ENCODE results near the gene CPB1. TPM values are rescaled to one million over a fixed set of nuclear protein-coding genes. Genes with fewer than 3 reads are reported as not detected.

CPB1 gene
- total RNA-seq, 2 experiments from 2014 or later, result not detected

GRCh38 chr3:148889828-148890227, 62.2 kb downstream of the CPB1 start:
- no peaks in the 10 kb centered on the region for H3K36me3 Mint-ChIP-seq (ENCODE audit: low read depth)
- ATAC-seq, result no peak
- no peak for DNase-seq
- no peaks in the 10 kb centered on the region for H3K9me3 Mint-ChIP-seq (ENCODE audit: low read depth)
- ChIA-PET POLR2A (no interaction called here), CTCF (interaction anchor here (1.1 kb wide), 1 partner anchor 54 kb away, joined by 3 read pairs; no protein-coding TSS in a partner anchor)
- intact Hi-C loops (cut with DNase I, micrococcal nuclease), result no loop called here
- H3K27me3 Mint-ChIP-seq, result peaks cover 13% of the 10 kb centered on the region
- no peak overlapping the region for H3K27ac Mint-ChIP-seq
- H3K4me1 Mint-ChIP-seq, result no peaks in the 10 kb centered on the region
- no peak overlapping the region for H3K4me3 Mint-ChIP-seq

GRCh38 chr3:148896062-148896461, 68.5 kb downstream of the CPB1 start:
- H3K27me3 Mint-ChIP-seq, result peaks cover 9% of the 10 kb centered on the region
- H3K4me3 Mint-ChIP-seq, result no peak overlapping the region
- intact Hi-C loops (cut with DNase I, micrococcal nuclease), result no loop called here
- no peaks in the 10 kb centered on the region for H3K36me3 Mint-ChIP-seq (ENCODE audit: low read depth)
- H3K4me1 Mint-ChIP-seq, result no peaks in the 10 kb centered on the region
- ChIA-PET CTCF (interaction anchor here (1.2 kb wide), 1 partner anchor 9 kb away, joined by 3 read pairs; no protein-coding TSS in a partner anchor), POLR2A (no interaction called here)
- H3K27ac Mint-ChIP-seq, result no peak overlapping the region
- H3K9me3 Mint-ChIP-seq (ENCODE audit: low read depth), result no peaks in the 10 kb centered on the region
- ATAC-seq (no peak), DNase-seq (no peak)

- intact Hi-C loops (cut with DNase I, micrococcal nuclease), result no loop called here
- Mint-ChIP-seq H3K27me3 (peaks cover 9% of the 10 kb centered on the region), H3K9me3 (ENCODE audit: low read depth) (no peaks in the 10 kb centered on the region), H3K36me3 (ENCODE audit: low read depth) (no peaks in the 10 kb centered on the region), H3K27ac (no peak overlapping the region), H3K4me3 (no peak overlapping the region), H3K4me1 (no peaks in the 10 kb centered on the region)
- POLR2A ChIA-PET, result no interaction called here
- CTCF ChIA-PET, result no interaction called here
- DNase-seq (no peak), ATAC-seq (no peak)
Observed at GRCh38 chr3:148901987-148902791, 74.6 kb downstream of the CPB1 start.

- POLR2A ChIA-PET, result no interaction called here
- Mint-ChIP-seq H3K9me3 (ENCODE audit: low read depth) (no peaks in the 10 kb centered on the region), H3K27me3 (peaks cover 14% of the 10 kb centered on the region), H3K27ac (no peak overlapping the region), H3K4me1 (no peaks in the 10 kb centered on the region), H3K36me3 (ENCODE audit: low read depth) (no peaks in the 10 kb centered on the region), H3K4me3 (no peak overlapping the region)
- intact Hi-C loops (cut with DNase I, micrococcal nuclease), result no loop called here
- no peak for ATAC-seq
- no peak for DNase-seq
- CTCF ChIA-PET, result no interaction called here
Observed at GRCh38 chr3:148903022-148903442, 75.4 kb downstream of the CPB1 start.

GRCh38 chr3:148903941-148904340, 76.3 kb downstream of the CPB1 start:
- CTCF ChIA-PET, result no interaction called here
- POLR2A ChIA-PET, result no interaction called here
- no peak overlapping the region for H3K4me3 Mint-ChIP-seq
- ATAC-seq (no peak), DNase-seq (no peak)
- peaks cover 14% of the 10 kb centered on the region for H3K27me3 Mint-ChIP-seq
- no peaks in the 10 kb centered on the region for H3K9me3 Mint-ChIP-seq (ENCODE audit: low read depth)
- intact Hi-C loops (cut with DNase I, micrococcal nuclease), result no loop called here
- H3K4me1 Mint-ChIP-seq, result no peaks in the 10 kb centered on the region
- H3K27ac Mint-ChIP-seq, result no peak overlapping the region
- no peaks in the 10 kb centered on the region for H3K36me3 Mint-ChIP-seq (ENCODE audit: low read depth)

- Mint-ChIP-seq H3K27me3 (peaks cover 14% of the 10 kb centered on the region), H3K36me3 (ENCODE audit: low read depth) (no peaks in the 10 kb centered on the region), H3K27ac (no peak overlapping the region), H3K4me3 (no peak overlapping the region), H3K9me3 (ENCODE audit: low read depth) (no peaks in the 10 kb centered on the region), H3K4me1 (no peaks in the 10 kb centered on the region)
- intact Hi-C loops (cut with DNase I, micrococcal nuclease), result no loop called here
- DNase-seq (no peak), ATAC-seq (no peak)
- POLR2A ChIA-PET, result no interaction called here
- CTCF ChIA-PET, result interaction anchor here (1.5 kb wide), 1 partner anchor 13 kb away, joined by 3 read pairs; no protein-coding TSS in a partner anchor
Observed at GRCh38 chr3:148906667-148907066, 79.1 kb downstream of the CPB1 start.

Other genes with a start within 250 kb of the CPB1 start
- not detected for gene AGTR1, start 129.9 kb upstream of the CPB1 start, total RNA-seq
- gene CPA3, start 37.5 kb downstream of the CPB1 start, total RNA-seq, result not detected
- 10 to 100 TPM; 13.3 to 14.0 TPM for gene GYG1, start 163.7 kb downstream of the CPB1 start, total RNA-seq